Stimulated activated CD8-positive, alpha-beta memory T cell treated with anti-CD3 and anti-CD28 coated beads, Interleukin-2, amount 100 ng/mL, for 48 hours (primary cell): ENCODE measurements around the gene AMPH.

ENCODE experiments used
- DNase-seq, 2 donors: peaks; one replicate each; pipeline ENCODE4 v3.0.0-alpha.2; 2020; ENCODE audit warnings: low read depth in 2 of 2

The AMPH gene

GRCh38 chr7:38463277-38464225 lies 167.6 kb downstream of the AMPH start:
- DNase-seq = peak; percentile 70 to 71

- no peak for DNase-seq
These were observed 168.4 kb downstream of the AMPH start for GRCh38 chr7:38462819-38463218.

GRCh38 chr7:38461887-38462286 lies 169.3 kb downstream of the AMPH start:
- DNase-seq = no peak

- DNase-seq = no peak
These were observed 177.3 kb downstream of the AMPH start for GRCh38 chr7:38453826-38454225.

- no peak for DNase-seq
These were observed 178.0 kb downstream of the AMPH start for GRCh38 chr7:38453168-38453567.

GRCh38 chr7:38452681-38453108 lies 178.5 kb downstream of the AMPH start:
- no peak for DNase-seq

- DNase-seq = no peak
These were observed 179.3 kb downstream of the AMPH start for GRCh38 chr7:38451840-38452239.

GRCh38 chr7:38448584-38449234 lies 182.5 kb downstream of the AMPH start:
- no peak for DNase-seq

- no peak for DNase-seq
These were observed 183.1 kb downstream of the AMPH start for GRCh38 chr7:38448054-38448453.

- DNase-seq = no peak
These were observed 192.2 kb downstream of the AMPH start for GRCh38 chr7:38438970-38439369.

GRCh38 chr7:38432671-38433070 lies 198.5 kb downstream of the AMPH start:
- DNase-seq = no peak

- DNase-seq = no peak
These were observed 199.1 kb downstream of the AMPH start for GRCh38 chr7:38432080-38432479.

GRCh38 chr7:38429057-38429456 lies 202.1 kb downstream of the AMPH start:
- no peak for DNase-seq

- no peak for DNase-seq
These were observed 203.1 kb downstream of the AMPH start for GRCh38 chr7:38428041-38428440.

- DNase-seq = no peak
These were observed 203.8 kb downstream of the AMPH start for GRCh38 chr7:38427279-38427955.

GRCh38 chr7:38425509-38425908 lies 205.7 kb downstream of the AMPH start:
- DNase-seq = no peak

GRCh38 chr7:38424750-38425463 lies 206.3 kb downstream of the AMPH start:
- DNase-seq = no peak

GRCh38 chr7:38413784-38414183 lies 217.4 kb downstream of the AMPH start:
- no peak for DNase-seq

GRCh38 chr7:38411404-38411803 lies 219.8 kb downstream of the AMPH start:
- DNase-seq = no peak

- no peak for DNase-seq
These were observed 221.1 kb downstream of the AMPH start for GRCh38 chr7:38410056-38410455.

- no peak for DNase-seq
These were observed 221.6 kb downstream of the AMPH start for GRCh38 chr7:38409531-38409930.
